ENCODE measurements around the gene IL1RAPL2.

IL1RAPL2 gene

DNA sequence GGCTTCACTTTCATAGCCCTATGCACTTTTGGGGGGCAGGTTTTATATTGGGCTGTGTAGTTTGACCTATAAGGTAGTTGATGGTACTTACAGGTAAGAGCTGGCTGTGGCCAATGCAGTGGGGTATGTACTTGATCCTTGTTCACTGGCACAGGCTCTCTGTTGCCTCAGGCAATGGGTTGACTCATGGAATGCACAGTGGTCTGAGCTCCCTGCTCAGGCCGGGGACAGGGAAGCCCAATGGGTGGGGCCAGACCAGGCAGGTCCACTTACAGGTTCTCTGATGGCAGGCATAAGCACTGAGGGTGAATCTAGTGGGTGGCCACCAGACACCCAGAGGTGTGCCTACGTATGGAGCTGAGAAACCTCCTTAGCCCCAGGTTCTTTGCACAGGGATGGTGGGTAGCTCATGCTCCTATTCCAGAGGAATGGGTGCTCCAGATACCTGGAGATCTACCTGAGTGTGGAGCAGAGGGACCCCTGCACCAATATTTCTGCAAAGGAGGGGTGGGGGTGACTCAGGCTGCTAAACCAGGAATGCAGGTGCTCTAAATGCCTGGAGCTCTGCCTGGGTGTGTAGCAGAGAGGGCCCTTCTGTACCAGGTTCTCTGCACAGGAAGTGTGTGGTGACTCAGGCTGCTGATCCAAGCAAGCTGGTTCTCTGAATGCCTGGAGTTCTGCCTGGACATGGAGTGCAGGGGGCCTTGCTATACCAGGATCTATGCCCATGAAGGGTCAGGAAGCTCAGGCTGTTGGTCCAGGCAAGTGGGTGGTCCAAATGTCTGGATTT, 52.3 kb downstream of the IL1RAPL2 start:
- no peaks in the 10 kb centered on the region for H3K36me3 ChIP-seq (ENCODE audit: insufficient read depth, low read length)
- H3K4me3 ChIP-seq (ENCODE audit: low read length) = no peak overlapping the region
- H3K9ac ChIP-seq (ENCODE audit: low read depth, low read length) = no peak overlapping the region
- H3K27ac ChIP-seq (ENCODE audit: low read depth, low read length) = no peak overlapping the region
- H3K4me1 ChIP-seq (ENCODE audit: insufficient read depth, low read length) = no peaks in the 10 kb centered on the region
- 83% methylated on average over 2 of the region's 2 CpGs for WGBS
- no peaks in the 10 kb centered on the region for H3K27me3 ChIP-seq (ENCODE audit: insufficient read depth, low read length)
- no peaks in the 10 kb centered on the region for H3K9me3 ChIP-seq (ENCODE audit: insufficient read depth, low read depth, low read length)

DNA sequence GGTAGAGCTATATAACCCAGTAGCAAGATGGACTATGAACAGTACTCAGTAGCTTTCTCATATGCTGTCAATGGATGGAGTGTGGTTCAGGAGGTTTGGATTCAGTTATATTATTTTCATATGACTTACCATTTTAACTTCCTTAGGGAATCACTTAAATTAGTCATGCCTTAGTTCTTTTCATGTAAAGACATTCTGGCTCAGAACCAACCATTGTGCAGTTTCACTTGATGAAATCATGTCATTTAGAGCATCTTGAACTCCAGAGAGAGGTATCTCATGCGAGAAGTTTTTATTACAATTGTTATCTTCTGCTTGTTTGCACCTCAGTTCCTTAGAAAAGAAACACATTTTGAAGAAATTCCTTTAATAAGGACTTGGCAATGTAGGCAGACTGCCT, 55.8 kb downstream of the IL1RAPL2 start:
- H3K9me3 ChIP-seq (ENCODE audit: insufficient read depth, low read depth, low read length) = no peaks in the 10 kb centered on the region
- no peak overlapping the region for H3K9ac ChIP-seq (ENCODE audit: low read depth, low read length)
- H3K36me3 ChIP-seq (ENCODE audit: insufficient read depth, low read length) = no peaks in the 10 kb centered on the region
- H3K4me3 ChIP-seq (ENCODE audit: low read length) = no peak overlapping the region
- WGBS = 100% methylated on average over 1 of the region's 1 CpG
- H3K27me3 ChIP-seq (ENCODE audit: insufficient read depth, low read length) = no peaks in the 10 kb centered on the region
- no peaks in the 10 kb centered on the region for H3K4me1 ChIP-seq (ENCODE audit: insufficient read depth, low read length)
- no peak overlapping the region for H3K27ac ChIP-seq (ENCODE audit: low read depth, low read length)

DNA sequence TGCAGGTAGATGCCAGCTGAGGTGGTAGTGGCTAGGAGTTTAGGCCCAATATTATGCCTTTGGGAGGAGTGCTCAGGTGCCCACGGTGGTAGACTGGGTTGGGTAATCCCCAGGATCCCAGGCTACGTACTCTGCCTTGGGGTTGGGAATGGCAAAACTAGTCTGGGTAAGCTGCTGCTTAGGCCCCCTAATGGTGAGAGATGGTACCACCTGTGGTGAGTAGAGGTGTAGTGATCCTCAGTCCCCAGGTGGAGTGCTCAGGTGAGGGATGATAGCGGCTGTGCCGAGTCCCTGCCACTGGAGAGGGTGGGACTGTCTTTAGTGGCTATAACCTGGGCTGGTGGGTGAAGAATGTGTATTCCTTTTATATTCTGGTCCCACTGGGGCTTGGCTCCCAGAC, 75.2 kb downstream of the IL1RAPL2 start:
- H3K9ac ChIP-seq (ENCODE audit: low read depth, low read length) = no peak overlapping the region
- H3K9me3 ChIP-seq (ENCODE audit: insufficient read depth, low read depth, low read length) = no peaks in the 10 kb centered on the region
- H3K4me3 ChIP-seq (ENCODE audit: low read length) = no peak overlapping the region
- no peaks in the 10 kb centered on the region for H3K27me3 ChIP-seq (ENCODE audit: insufficient read depth, low read length)
- no peak overlapping the region for H3K27ac ChIP-seq (ENCODE audit: low read depth, low read length)
- H3K4me1 ChIP-seq (ENCODE audit: insufficient read depth, low read length) = no peaks in the 10 kb centered on the region
- no peaks in the 10 kb centered on the region for H3K36me3 ChIP-seq (ENCODE audit: insufficient read depth, low read length)
- 88% methylated on average over 4 of the region's 4 CpGs for WGBS

- Histone ChIP-seq H3K9me3 (ENCODE audit: insufficient read depth, low read depth, low read length) (no peaks in the 10 kb centered on the region), H3K36me3 (ENCODE audit: insufficient read depth, low read length) (no peaks in the 10 kb centered on the region)
- WGBS = 93% methylated on average over 5 of the region's 5 CpGs
These were observed 81.1 kb downstream of the IL1RAPL2 start for GRCh38 chrX:104647084-104647483.

GRCh38 chrX:104659005-104659744, 93.2 kb downstream of the IL1RAPL2 start:
- no peaks in the 10 kb centered on the region for H3K27me3 ChIP-seq (ENCODE audit: insufficient read depth, low read length)

More at GRCh38 chrX:104647084-104647483, 81.1 kb downstream of the IL1RAPL2 start:
- Histone ChIP-seq H3K27ac (ENCODE audit: low read depth, low read length) (no peak overlapping the region), H3K27me3 (ENCODE audit: insufficient read depth, low read length) (no peaks in the 10 kb centered on the region), H3K4me3 (ENCODE audit: low read length) (no peak overlapping the region), H3K9ac (ENCODE audit: low read depth, low read length) (no peak overlapping the region), H3K4me1 (ENCODE audit: insufficient read depth, low read length) (no peaks in the 10 kb centered on the region)

GRCh38 chrX:104660092-104660491, 94.1 kb downstream of the IL1RAPL2 start:
- no peaks in the 10 kb centered on the region for H3K36me3 ChIP-seq (ENCODE audit: insufficient read depth, low read length)
- WGBS = 92% methylated on average over 3 of the region's 3 CpGs
- H3K27me3 ChIP-seq (ENCODE audit: insufficient read depth, low read length) = no peaks in the 10 kb centered on the region
- no peak overlapping the region for H3K27ac ChIP-seq (ENCODE audit: low read depth, low read length)
- no peaks in the 10 kb centered on the region for H3K4me1 ChIP-seq (ENCODE audit: insufficient read depth, low read length)
- no peaks in the 10 kb centered on the region for H3K9me3 ChIP-seq (ENCODE audit: insufficient read depth, low read depth, low read length)
- no peak overlapping the region for H3K4me3 ChIP-seq (ENCODE audit: low read length)
- H3K9ac ChIP-seq (ENCODE audit: low read depth, low read length) = no peak overlapping the region

More at GRCh38 chrX:104659005-104659744, 93.2 kb downstream of the IL1RAPL2 start:
- Histone ChIP-seq H3K9ac (ENCODE audit: low read depth, low read length) (no peak overlapping the region), H3K27ac (ENCODE audit: low read depth, low read length) (no peak overlapping the region), H3K4me1 (ENCODE audit: insufficient read depth, low read length) (no peaks in the 10 kb centered on the region), H3K9me3 (ENCODE audit: insufficient read depth, low read depth, low read length) (no peaks in the 10 kb centered on the region), H3K4me3 (ENCODE audit: low read length) (no peak overlapping the region), H3K36me3 (ENCODE audit: insufficient read depth, low read length) (no peaks in the 10 kb centered on the region)
- 100% methylated on average over 3 of the region's 3 CpGs for WGBS

DNA sequence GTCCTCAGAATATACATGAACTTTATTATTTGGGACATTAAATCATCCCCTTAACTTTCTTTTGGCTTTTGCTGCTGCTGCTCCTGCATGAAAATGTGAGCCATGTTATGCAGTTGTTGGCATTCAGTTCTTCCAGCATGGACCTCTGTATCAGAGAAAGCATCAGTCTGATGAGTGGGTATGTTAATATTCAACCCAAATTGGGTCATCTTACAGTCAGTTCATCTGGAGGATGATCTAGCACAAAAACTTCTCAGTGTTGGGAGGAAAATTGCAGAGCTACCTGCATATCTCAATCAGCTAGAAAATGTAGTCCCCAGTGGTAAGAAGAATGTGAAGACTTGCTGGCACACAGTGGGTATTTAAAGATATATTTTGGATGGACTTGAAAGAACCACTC, 96.7 kb downstream of the IL1RAPL2 start:
- Histone ChIP-seq H3K9me3 (ENCODE audit: insufficient read depth, low read depth, low read length) (no peaks in the 10 kb centered on the region), H3K36me3 (ENCODE audit: insufficient read depth, low read length) (no peaks in the 10 kb centered on the region), H3K4me3 (ENCODE audit: low read length) (no peak overlapping the region), H3K27ac (ENCODE audit: low read depth, low read length) (no peak overlapping the region), H3K9ac (ENCODE audit: low read depth, low read length) (no peak overlapping the region), H3K4me1 (ENCODE audit: insufficient read depth, low read length) (no peaks in the 10 kb centered on the region), H3K27me3 (ENCODE audit: insufficient read depth, low read length) (no peaks in the 10 kb centered on the region)

GRCh38 chrX:104665691-104666090, 99.7 kb downstream of the IL1RAPL2 start:
- Histone ChIP-seq H3K27me3 (ENCODE audit: insufficient read depth, low read length) (no peaks in the 10 kb centered on the region), H3K27ac (ENCODE audit: low read depth, low read length) (no peak overlapping the region), H3K9ac (ENCODE audit: low read depth, low read length) (no peak overlapping the region), H3K4me1 (ENCODE audit: insufficient read depth, low read length) (no peaks in the 10 kb centered on the region), H3K36me3 (ENCODE audit: insufficient read depth, low read length) (no peaks in the 10 kb centered on the region), H3K4me3 (ENCODE audit: low read length) (no peak overlapping the region), H3K9me3 (ENCODE audit: insufficient read depth, low read depth, low read length) (no peaks in the 10 kb centered on the region)
- WGBS = no CpG with 5 or more reads among the region's 1 CpG

DNA sequence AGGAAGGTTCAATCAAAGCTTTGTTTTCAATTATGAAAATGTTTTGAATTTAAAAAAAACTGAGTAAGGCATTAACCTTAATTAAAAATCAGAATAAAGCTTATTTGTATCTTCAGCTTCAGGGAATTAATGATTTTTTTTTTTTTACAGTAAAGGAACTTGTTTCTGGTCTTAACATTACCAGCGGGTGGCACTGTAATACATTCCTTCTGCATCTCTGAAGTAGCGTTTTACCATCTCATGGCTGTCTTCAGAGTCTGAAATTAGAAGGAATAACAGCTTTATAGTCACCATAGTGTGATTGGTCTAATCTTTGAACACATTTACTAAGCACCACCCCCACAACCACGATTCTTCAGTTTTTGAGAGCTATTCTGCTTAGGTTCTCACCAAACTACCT, 102.6 kb downstream of the IL1RAPL2 start:
- H3K4me1 ChIP-seq (ENCODE audit: insufficient read depth, low read length) = no peaks in the 10 kb centered on the region
- 27% methylated on average over 2 of the region's 3 CpGs for WGBS
- H3K9me3 ChIP-seq (ENCODE audit: insufficient read depth, low read depth, low read length) = no peaks in the 10 kb centered on the region
- no peaks in the 10 kb centered on the region for H3K36me3 ChIP-seq (ENCODE audit: insufficient read depth, low read length)
- no peak overlapping the region for H3K4me3 ChIP-seq (ENCODE audit: low read length)
- no peaks in the 10 kb centered on the region for H3K27me3 ChIP-seq (ENCODE audit: insufficient read depth, low read length)
- H3K9ac ChIP-seq (ENCODE audit: low read depth, low read length) = no peak overlapping the region
- H3K27ac ChIP-seq (ENCODE audit: low read depth, low read length) = no peak overlapping the region

- no peaks in the 10 kb centered on the region for H3K4me1 ChIP-seq (ENCODE audit: insufficient read depth, low read length)
- WGBS = 91% methylated on average over 4 of the region's 4 CpGs
- no peak overlapping the region for H3K27ac ChIP-seq (ENCODE audit: low read depth, low read length)
- H3K9ac ChIP-seq (ENCODE audit: low read depth, low read length) = no peak overlapping the region
- H3K4me3 ChIP-seq (ENCODE audit: low read length) = no peak overlapping the region
- H3K27me3 ChIP-seq (ENCODE audit: insufficient read depth, low read length) = no peaks in the 10 kb centered on the region
- no peaks in the 10 kb centered on the region for H3K36me3 ChIP-seq (ENCODE audit: insufficient read depth, low read length)
- no peaks in the 10 kb centered on the region for H3K9me3 ChIP-seq (ENCODE audit: insufficient read depth, low read depth, low read length)
These were observed 103.1 kb downstream of the IL1RAPL2 start for GRCh38 chrX:104669063-104669462.

GRCh38 chrX:104670051-104670450, 104.1 kb downstream of the IL1RAPL2 start:
- no peaks in the 10 kb centered on the region for H3K4me1 ChIP-seq (ENCODE audit: insufficient read depth, low read length)
- H3K4me3 ChIP-seq (ENCODE audit: low read length) = no peak overlapping the region
- WGBS = 98% methylated on average over 4 of the region's 4 CpGs
- no peak overlapping the region for H3K27ac ChIP-seq (ENCODE audit: low read depth, low read length)
- H3K9ac ChIP-seq (ENCODE audit: low read depth, low read length) = no peak overlapping the region
- no peaks in the 10 kb centered on the region for H3K27me3 ChIP-seq (ENCODE audit: insufficient read depth, low read length)
- no peaks in the 10 kb centered on the region for H3K36me3 ChIP-seq (ENCODE audit: insufficient read depth, low read length)
- H3K9me3 ChIP-seq (ENCODE audit: insufficient read depth, low read depth, low read length) = no peaks in the 10 kb centered on the region

Measured in HUES64 (cell line).